Trophoblast cell (in vitro differentiated cells and primary cell): Measurements from ENCODE around the gene IL1RAPL1.

Experiments
- DNase-seq, 2 donors: peaks; one replicate each; pipeline ENCODE4 v3.0.0-alpha.2; 2016
- H2AFZ ChIP-seq: 2 replicates; pipeline ENCODE4 v1.6.1; 2013; ENCODE audit warnings: low read length, moderate library complexity, mild to moderate bottlenecking; ENCODE audit not compliant: insufficient read depth, poor library complexity
- H2AK5ac ChIP-seq: 2 replicates; pipeline ENCODE4 v1.6.1; 2013; ENCODE audit warnings: mild to moderate bottlenecking, low read length
- H2BK120ac ChIP-seq: 2 replicates; pipeline ENCODE4 v1.6.1; 2013; ENCODE audit warnings: low read length, mild to moderate bottlenecking, moderate library complexity; ENCODE audit not compliant: insufficient read depth, poor library complexity
- H2BK12ac ChIP-seq: 2 replicates; pipeline ENCODE4 v1.6.1; 2013; ENCODE audit warnings: mild to moderate bottlenecking, low read length, moderate library complexity
- H2BK5ac ChIP-seq: 2 replicates; pipeline ENCODE4 v1.6.1; 2013; ENCODE audit warnings: low read length, low read depth, moderate library complexity, mild to moderate bottlenecking; ENCODE audit not compliant: poor library complexity
- H3K14ac ChIP-seq: 2 replicates; pipeline ENCODE4 v1.6.1; 2013; ENCODE audit warnings: mild to moderate bottlenecking, low read length
- H3K18ac ChIP-seq: 2 replicates; pipeline ENCODE4 v1.6.1; 2013; ENCODE audit warnings: mild to moderate bottlenecking, low read length
- H3K23ac ChIP-seq: 2 replicates; pipeline ENCODE4 v1.6.1; 2013; ENCODE audit warnings: low read length
- H3K27ac ChIP-seq: 2 replicates; pipeline ENCODE4 v1.5.1; 2013; ENCODE audit warnings: low read depth, mild to moderate bottlenecking, inconsistent platforms, low read length, moderate library complexity
- H3K27me3 ChIP-seq: 2 replicates; pipeline ENCODE4 v1.6.1; 2013; ENCODE audit warnings: inconsistent platforms, mild to moderate bottlenecking, low read length, moderate library complexity; ENCODE audit not compliant: insufficient read depth
- H3K36me3 ChIP-seq, 2 experiments: 1 replicate in 1 of 2; 2 replicates in 1 of 2; pipeline ENCODE4 v1.6.1; 2013; ENCODE audit warnings: low read length in 2 of 2, mild to moderate bottlenecking in 2 of 2, moderate library complexity in 1 of 2; ENCODE audit not compliant: insufficient read depth in 2 of 2, control insufficient read depth in 1 of 2
- H3K4ac ChIP-seq: 2 replicates; pipeline ENCODE4 v1.6.1; 2013; ENCODE audit warnings: low read depth, mild to moderate bottlenecking, low read length, moderate library complexity
- H3K4me1 ChIP-seq, 2 experiments: 1 replicate in 1 of 2; 2 replicates in 1 of 2; pipeline ENCODE4 v1.6.1; 2013; ENCODE audit warnings: low read length in 2 of 2, mild to moderate bottlenecking in 2 of 2, moderate library complexity in 1 of 2; ENCODE audit not compliant: insufficient read depth in 2 of 2, control insufficient read depth in 1 of 2
- H3K4me2 ChIP-seq: 2 replicates; pipeline ENCODE4 v1.6.1; 2013; ENCODE audit warnings: inconsistent platforms, mild to moderate bottlenecking, low read length, moderate library complexity
- H3K4me3 ChIP-seq: 2 replicates; pipeline ENCODE4 v1.5.1; 2013; ENCODE audit warnings: mild to moderate bottlenecking, low read depth, low read length, inconsistent platforms
- H3K79me1 ChIP-seq: one replicate; pipeline ENCODE4 v1.6.1; 2013; ENCODE audit warnings: low read length
- H3K79me2 ChIP-seq: 2 replicates; pipeline ENCODE4 v1.6.1; 2013; ENCODE audit warnings: low read length, mild to moderate bottlenecking; ENCODE audit not compliant: control insufficient read depth, insufficient read depth, poor library complexity
- H3K9ac ChIP-seq: 2 replicates; pipeline ENCODE4 v1.6.1; 2013; ENCODE audit warnings: mild to moderate bottlenecking, low read length
- H3K9me3 ChIP-seq: 2 replicates; pipeline ENCODE4 v1.6.1; 2013; ENCODE audit warnings: low read depth, mild to moderate bottlenecking, control low read depth, inconsistent platforms, low read length; ENCODE audit not compliant: insufficient read depth
- H4K12ac ChIP-seq: 2 replicates; pipeline ENCODE4 v1.6.1; 2013; ENCODE audit warnings: low read depth, mild to moderate bottlenecking, low read length, moderate library complexity
- H4K8ac ChIP-seq: 2 replicates; pipeline ENCODE4 v1.6.1; 2013; ENCODE audit warnings: low read depth, mild to moderate bottlenecking, low read length, moderate library complexity
- H4K91ac ChIP-seq: one replicate; pipeline ENCODE4 v1.6.1; 2013; ENCODE audit warnings: low read depth, mild to moderate bottlenecking, low read length, moderate library complexity
- WGBS: extraction: QIAGEN DNeasy Blood & Tissue Kit; methylation state at CpG from one replicate; pipeline ENCODE4 v1.1.7; 2013; ENCODE audit warnings: missing lambda C conversion rate; ENCODE audit not compliant: insufficient read length, insufficient coverage; ENCODE audit errors: extremely low coverage; 5-methylcytosine and 5-hydroxymethylcytosine counted together

IL1RAPL1 gene

GRCh38 chrX:29728639-29729038, 1141.4 kb downstream of the IL1RAPL1 start:
- Histone ChIP-seq H3K4me2 (no peak overlapping the region), H2BK12ac (no peak overlapping the region), H3K79me1 (no peaks in the 10 kb centered on the region), H3K18ac (no peak overlapping the region), H4K12ac (no peak overlapping the region), H3K4me1 (no peaks in the 10 kb centered on the region), H3K27ac (no peak overlapping the region), H4K8ac (no peak overlapping the region), H2AFZ (no peak overlapping the region), H3K79me2 (no peaks in the 10 kb centered on the region), H4K91ac (no peak overlapping the region), H3K4me3 (no peak overlapping the region), H3K27me3 (no peaks in the 10 kb centered on the region), H2BK5ac (no peak overlapping the region), H2AK5ac (no peak overlapping the region), H3K14ac (no peak overlapping the region), H3K9ac (no peak overlapping the region), H3K9me3 (no peaks in the 10 kb centered on the region), H2BK120ac (no peak overlapping the region), H3K23ac (no peak overlapping the region), H3K36me3 (no peaks in the 10 kb centered on the region), H3K4ac (no peak overlapping the region)
- no CpG with 5 or more reads among the region's 2 CpGs for WGBS
- no peak for DNase-seq

DNA sequence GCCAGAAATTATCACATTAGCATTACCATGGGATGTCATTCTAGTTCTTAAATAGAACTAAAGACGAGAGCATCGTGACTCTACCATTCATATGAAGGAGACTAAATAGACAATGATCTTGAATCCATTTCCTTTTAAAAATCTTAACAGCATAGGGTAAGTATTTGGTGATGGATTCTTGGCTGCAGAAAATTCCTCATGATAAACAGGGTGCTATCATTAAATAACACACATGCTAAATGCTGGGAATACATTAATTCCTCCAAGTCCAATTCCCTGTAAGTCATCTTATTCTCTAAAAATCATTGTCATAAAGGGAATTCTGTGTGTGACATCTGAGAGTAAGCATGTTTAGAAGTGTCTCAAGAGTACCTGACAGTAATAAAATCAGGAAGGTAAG, 1157.7 kb downstream of the IL1RAPL1 start:
- Histone ChIP-seq H3K27me3 (no peaks in the 10 kb centered on the region), H4K91ac (no peak overlapping the region), H3K36me3 (no peaks in the 10 kb centered on the region), H3K79me1 (no peaks in the 10 kb centered on the region), H4K8ac (no peak overlapping the region), H2AK5ac (no peak overlapping the region), H4K12ac (no peak overlapping the region), H2BK5ac (no peak overlapping the region), H3K4me3 (no peak overlapping the region), H3K4me1 (no peaks in the 10 kb centered on the region), H3K79me2 (no peaks in the 10 kb centered on the region), H3K27ac (no peak overlapping the region), H3K23ac (no peak overlapping the region), H3K9ac (no peak overlapping the region), H3K14ac (no peak overlapping the region), H3K4me2 (no peak overlapping the region), H3K9me3 (no peaks in the 10 kb centered on the region), H2AFZ (no peak overlapping the region), H2BK12ac (no peak overlapping the region), H3K18ac (no peak overlapping the region), H3K4ac (no peak overlapping the region), H2BK120ac (no peak overlapping the region)
- no peak for DNase-seq
- no CpG with 5 or more reads among the region's 2 CpGs for WGBS

DNA sequence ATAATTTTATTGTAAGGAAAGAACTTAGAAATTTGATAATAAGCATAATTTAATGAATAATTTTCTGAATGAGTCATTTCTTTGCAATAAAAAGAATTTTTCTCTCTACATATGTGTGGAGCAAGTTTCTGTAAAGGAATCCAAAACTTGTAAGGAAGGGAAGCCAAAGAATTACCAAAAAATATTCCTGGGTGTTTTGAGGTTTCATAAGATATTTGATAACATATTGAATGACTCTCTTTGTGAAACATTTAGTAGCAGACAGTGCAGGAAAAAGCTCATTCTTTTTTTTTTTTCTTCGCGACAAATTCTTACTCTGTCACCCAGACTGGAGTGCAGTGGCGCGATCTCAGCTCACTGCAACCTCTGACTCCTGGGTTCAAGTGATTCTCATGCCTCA, 1159.1 kb downstream of the IL1RAPL1 start:
- Histone ChIP-seq H2BK12ac (no peak overlapping the region), H3K4ac (no peak overlapping the region), H3K4me3 (no peak overlapping the region), H2BK120ac (no peak overlapping the region), H3K4me2 (no peak overlapping the region), H3K9ac (no peak overlapping the region), H2AFZ (no peak overlapping the region), H3K79me2 (no peaks in the 10 kb centered on the region), H3K18ac (no peak overlapping the region), H4K12ac (no peak overlapping the region), H3K4me1 (no peaks in the 10 kb centered on the region), H3K27ac (no peak overlapping the region), H3K36me3 (no peaks in the 10 kb centered on the region), H3K23ac (no peak overlapping the region), H2AK5ac (no peak overlapping the region), H4K91ac (no peak overlapping the region), H2BK5ac (no peak overlapping the region), H3K79me1 (no peaks in the 10 kb centered on the region), H3K14ac (no peak overlapping the region), H3K27me3 (no peaks in the 10 kb centered on the region), H4K8ac (no peak overlapping the region), H3K9me3 (no peaks in the 10 kb centered on the region)
- WGBS: no CpG with 5 or more reads among the region's 4 CpGs
- DNase-seq: no peak

DNA sequence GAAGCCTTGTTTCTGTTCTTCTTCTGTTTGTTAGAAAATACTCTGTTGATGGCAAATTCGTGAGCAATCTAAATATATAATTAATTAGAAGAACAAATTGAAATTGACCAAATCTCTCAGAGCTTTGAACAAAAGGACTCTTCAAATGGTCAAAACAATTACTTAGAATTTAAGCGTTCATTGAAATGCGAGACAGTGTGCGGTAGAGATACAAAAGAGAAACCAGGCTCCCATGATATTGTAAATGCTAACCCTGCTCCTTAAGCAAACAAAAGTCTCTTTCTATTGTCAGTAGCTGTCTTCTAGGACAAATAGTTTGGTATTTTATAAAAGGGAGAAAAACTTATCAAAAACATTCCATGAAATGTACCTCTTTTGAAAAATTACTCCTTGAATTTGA, 1174.8 kb downstream of the IL1RAPL1 start:
- no peak overlapping the region for H3K27ac ChIP-seq
- no peak overlapping the region for H2AFZ ChIP-seq
- no peaks in the 10 kb centered on the region for H3K36me3 ChIP-seq
- H3K4me2 ChIP-seq: no peak overlapping the region
- no peak overlapping the region for H3K9ac ChIP-seq
- no peak overlapping the region for H4K8ac ChIP-seq
- H3K4me3 ChIP-seq: no peak overlapping the region
- no peak overlapping the region for H3K18ac ChIP-seq
- no peaks in the 10 kb centered on the region for H3K9me3 ChIP-seq
- H2BK12ac ChIP-seq: no peak overlapping the region
- no peak overlapping the region for H2AK5ac ChIP-seq
- H3K23ac ChIP-seq: no peak overlapping the region
- no peak for DNase-seq
- H3K4ac ChIP-seq: no peak overlapping the region
- H3K4me1 ChIP-seq: no peaks in the 10 kb centered on the region
- no peaks in the 10 kb centered on the region for H3K27me3 ChIP-seq
- no peaks in the 10 kb centered on the region for H3K79me2 ChIP-seq
- no peak overlapping the region for H2BK120ac ChIP-seq
- no peaks in the 10 kb centered on the region for H3K79me1 ChIP-seq
- no CpG with 5 or more reads among the region's 4 CpGs for WGBS
- no peak overlapping the region for H2BK5ac ChIP-seq
- H3K14ac ChIP-seq: no peak overlapping the region
- H4K91ac ChIP-seq: no peak overlapping the region
- H4K12ac ChIP-seq: no peak overlapping the region
